BJ (cell line): ENCODE measurements around the gene ABCG5. TPM values are rescaled to one million over a fixed set of nuclear protein-coding genes. Genes with fewer than 3 reads are reported as not detected.

Source experiments
- CTCF ChIA-PET: fragments of 350-600 bp; formaldehyde crosslinking; extraction: SDS; loops from one replicate; lab custom pipeline; 2021; ENCODE audit warnings: antibody characterized with exemption, inconsistent platforms; lab: Yijun Ruan, JAX
- POLR2A ChIA-PET: fragments of 300-600 bp; sonication (Branson Sonifier 250); formaldehyde crosslinking; extraction: SDS; loops from one replicate; lab custom pipeline; 2021; ENCODE audit warnings: antibody characterized with exemption; lab: Charles Lee
- DNase-seq: peaks from one replicate; pipeline ENCODE4 v3.0.0-alpha.2; 2011; ENCODE audit warnings: low read depth
- H3K27me3 ChIP-seq: 2 replicates; pipeline ENCODE4 v1.6.0; 2011; ENCODE audit warnings: low read length; ENCODE audit not compliant: control insufficient read depth, insufficient read depth
- H3K36me3 ChIP-seq: 2 replicates; pipeline ENCODE4 v1.5.1; 2011; ENCODE audit warnings: low read length; ENCODE audit not compliant: control insufficient read depth, insufficient read depth
- H3K4me3 ChIP-seq: 2 replicates; pipeline ENCODE4 v1.5.1; 2011; ENCODE audit warnings: low read depth, mild to moderate bottlenecking, control low read depth, low read length
- CTCF ChIP-seq: IDR thresholded peaks from 2 replicates; pipeline ENCODE4 v1.5.1; 2011; ENCODE audit warnings: low read depth, mild to moderate bottlenecking, control low read depth, inconsistent platforms, low read length, moderate library complexity; ENCODE audit not compliant: insufficient read depth
- polyA plus RNA-seq: library from polyadenylated mRNA; depleted of rRNA; stranded (reverse); fragments of >200 nt; gene quantifications from 2 replicates; pipeline ENCODE4 v1.2.3, GENCODE V29; 2011

Gene ABCG5
- polyA plus RNA-seq, 1 experiment, result not detected

- TF ChIP-seq CTCF, result no peak
- H3K36me3 ChIP-seq, result no peaks in the 10 kb centered on the region
- H3K4me3 ChIP-seq, result no peak overlapping the region
- ChIA-PET POLR2A (no interaction called here), CTCF (interaction anchor here (1.0 kb wide), 1 partner anchor 10 kb away, joined by 3 read pairs; no protein-coding TSS in a partner anchor)
- H3K27me3 ChIP-seq, result no peaks in the 10 kb centered on the region
- no peak for DNase-seq
Measured at GRCh38 chr2:43810452-43810851, 28.2 kb downstream of the ABCG5 start.

GRCh38 chr2:43806719-43807031 lies 32.0 kb downstream of the ABCG5 start:
- no peak overlapping the region for H3K4me3 ChIP-seq
- no peak for DNase-seq
- no peaks in the 10 kb centered on the region for H3K36me3 ChIP-seq
- no peaks in the 10 kb centered on the region for H3K27me3 ChIP-seq
- POLR2A ChIA-PET, result interaction anchor here (0.7 kb wide), 1 partner anchor 90 kb away, joined by 3 read pairs; no protein-coding TSS in a partner anchor
- TF ChIP-seq CTCF, result no peak
- CTCF ChIA-PET, result interaction anchor here (0.9 kb wide), 1 partner anchor 8 kb away, joined by 3 read pairs; no protein-coding TSS in a partner anchor

GRCh38 chr2:43803113-43803512 lies 35.5 kb downstream of the ABCG5 start:
- no peak for TF ChIP-seq CTCF
- DNase-seq, result no peak
- H3K4me3 ChIP-seq, result no peak overlapping the region
- POLR2A ChIA-PET, result no interaction called here
- CTCF ChIA-PET, result no interaction called here
- H3K27me3 ChIP-seq, result no peaks in the 10 kb centered on the region
- H3K36me3 ChIP-seq, result no peaks in the 10 kb centered on the region

GRCh38 chr2:43802135-43802534 lies 36.5 kb downstream of the ABCG5 start:
- TF ChIP-seq CTCF, result no peak
- Histone ChIP-seq H3K36me3 (no peaks in the 10 kb centered on the region), H3K27me3 (no peaks in the 10 kb centered on the region), H3K4me3 (no peak overlapping the region)
- DNase-seq, result no peak
- ChIA-PET CTCF (no interaction called here), POLR2A (no interaction called here)

GRCh38 chr2:43800894-43801293 lies 37.7 kb downstream of the ABCG5 start:
- TF ChIP-seq CTCF, result no peak
- CTCF ChIA-PET, result interaction anchor here (0.6 to 1.2 kb wide), 2 partner anchors 9 to 22 kb away, joined by 3 to 4 read pairs; no protein-coding TSS in a partner anchor

More at GRCh38 chr2:43800894-43801293, 37.7 kb downstream of the ABCG5 start:
- POLR2A ChIA-PET, result no interaction called here
- 0 out of 2 replicates have a peak, but pooled peaks cover 2% of the 10 kb centered on the region for H3K36me3 ChIP-seq
- H3K27me3 ChIP-seq, result no peaks in the 10 kb centered on the region
- no peak for DNase-seq
- H3K4me3 ChIP-seq, result no peak overlapping the region
